ENCODE data around the gene CCNB1IP1.
"Not testable (repeated sequence)": the region's sequence is repeated elsewhere in the genome, so short reads cannot be mapped to it uniquely, and the experiment has no call there.

The CCNB1IP1 gene, protein sequence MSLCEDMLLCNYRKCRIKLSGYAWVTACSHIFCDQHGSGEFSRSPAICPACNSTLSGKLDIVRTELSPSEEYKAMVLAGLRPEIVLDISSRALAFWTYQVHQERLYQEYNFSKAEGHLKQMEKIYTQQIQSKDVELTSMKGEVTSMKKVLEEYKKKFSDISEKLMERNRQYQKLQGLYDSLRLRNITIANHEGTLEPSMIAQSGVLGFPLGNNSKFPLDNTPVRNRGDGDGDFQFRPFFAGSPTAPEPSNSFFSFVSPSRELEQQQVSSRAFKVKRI

DNA sequence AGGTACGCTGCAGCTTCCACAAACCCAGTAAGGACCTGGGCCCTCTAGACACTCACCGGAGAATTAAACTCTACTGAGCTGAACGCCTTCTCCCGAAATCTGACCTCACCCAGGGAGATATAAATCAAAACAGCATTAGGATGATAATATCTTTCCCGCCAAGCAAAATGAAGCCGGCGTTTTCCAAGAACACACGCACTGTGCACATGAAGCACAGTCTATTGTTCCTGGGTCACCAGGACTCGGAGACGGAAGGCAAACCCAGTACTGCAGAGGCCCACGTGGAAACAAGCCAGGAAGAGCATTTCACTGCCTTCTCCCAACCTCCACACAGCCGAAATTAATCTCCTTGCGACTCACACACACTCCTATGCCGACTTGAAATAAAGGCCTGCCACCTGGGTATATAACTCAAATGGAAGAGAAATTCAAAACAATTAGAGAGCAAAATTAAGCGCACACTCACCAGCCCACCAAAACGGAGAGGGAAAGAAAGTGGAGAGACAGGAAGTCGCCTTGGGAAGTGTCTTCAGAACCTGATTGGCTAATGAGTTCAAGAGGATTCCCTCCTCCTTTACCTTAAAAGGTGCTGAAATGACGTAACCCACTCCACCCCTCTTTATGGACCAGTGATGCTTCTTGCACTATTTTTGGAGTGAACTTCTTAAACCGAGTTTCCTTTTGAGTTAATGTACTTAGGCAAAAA lies at the start of gene CCNB1IP1:
TSS of gene CCNB1IP1 (minus strand) at position 492 of the 706 bp plus-strand sequence. CDS start 16,756 bp downstream, outside the sequence.
- peak; percentile 89 for DNase-seq

DNA sequence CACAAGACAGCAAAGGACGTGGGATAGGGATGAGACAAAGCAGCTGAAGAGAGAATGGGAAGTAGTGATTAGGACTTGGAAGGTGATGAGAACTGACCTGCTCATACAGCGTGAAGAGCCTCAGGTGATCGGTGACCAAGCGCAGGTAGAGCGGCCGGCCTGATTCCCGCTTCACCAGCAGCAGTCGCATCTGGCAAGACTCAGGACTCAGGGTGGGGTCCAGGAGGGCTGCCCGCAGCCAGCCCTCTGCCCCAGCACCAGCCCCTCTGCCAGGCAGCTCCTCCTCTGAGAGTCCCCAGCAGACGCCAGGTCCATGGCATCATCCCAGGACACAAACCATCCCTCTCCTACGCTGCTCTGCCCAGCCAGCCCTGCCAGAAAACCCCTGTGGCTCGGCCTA lies 49.4 kb upstream of the CCNB1IP1 start:
- DNase-seq = no peak

DNA sequence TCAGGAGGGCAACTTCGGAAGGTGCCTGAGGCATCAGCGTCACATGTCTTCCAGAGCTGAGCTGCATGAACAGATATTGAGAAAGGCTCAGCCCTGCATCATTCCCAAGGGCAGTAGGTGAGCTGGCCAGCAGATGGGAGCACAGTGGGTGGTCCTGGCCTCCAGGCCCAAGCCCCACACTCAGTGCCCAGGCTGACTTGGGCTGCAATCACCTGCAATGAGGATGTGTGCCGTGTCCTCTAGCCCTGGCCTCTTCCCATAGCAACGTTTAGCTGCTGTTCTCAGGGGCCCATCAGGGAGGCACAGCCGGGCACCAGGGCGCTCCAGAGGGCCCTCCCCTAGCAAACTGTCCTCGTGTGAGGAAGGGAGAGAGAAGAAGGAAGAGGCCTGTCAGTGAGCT lies 48.3 kb upstream of the CCNB1IP1 start:
- DNase-seq = no peak

DNA sequence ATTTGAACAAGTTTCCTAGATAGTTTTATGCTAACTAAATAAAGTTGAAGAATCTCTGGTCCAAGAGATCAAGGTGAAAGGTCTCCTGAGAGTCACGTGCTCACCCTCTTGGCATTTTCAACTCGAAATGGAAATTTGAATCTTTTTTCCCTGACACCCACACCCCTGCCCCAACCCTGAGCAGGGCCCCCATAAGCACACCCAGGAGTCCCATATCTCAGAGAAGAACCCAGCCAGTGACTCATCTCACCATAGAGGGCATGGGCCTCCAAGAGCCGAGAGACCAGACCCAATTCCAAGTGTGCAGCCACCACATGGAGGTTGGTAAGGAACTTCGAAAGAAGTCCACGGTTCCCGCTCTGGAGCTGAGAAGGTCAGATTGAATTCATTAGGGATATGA lies 47.6 kb upstream of the CCNB1IP1 start:
- DNase-seq = no peak

DNA sequence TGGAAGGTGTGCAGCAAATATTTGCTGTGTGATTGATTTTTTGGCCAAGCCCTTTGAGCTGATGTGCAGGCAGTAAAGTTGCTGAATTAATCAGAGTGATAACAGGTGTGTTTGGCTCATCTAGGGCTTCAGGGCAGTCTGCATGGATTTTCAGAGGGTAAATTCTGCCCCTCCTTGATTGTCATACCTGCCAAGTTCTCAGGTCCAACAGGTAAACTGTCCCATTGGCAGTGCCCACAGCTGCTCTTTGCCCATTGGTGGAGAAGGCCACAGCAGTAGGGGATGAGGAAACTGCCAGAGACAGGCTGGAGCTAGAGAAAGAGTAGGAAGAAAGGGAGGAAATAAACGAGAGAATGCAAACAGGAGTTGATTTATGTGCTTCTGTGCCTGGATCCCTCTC lies 46.7 kb upstream of the CCNB1IP1 start:
- no peak for DNase-seq

DNA sequence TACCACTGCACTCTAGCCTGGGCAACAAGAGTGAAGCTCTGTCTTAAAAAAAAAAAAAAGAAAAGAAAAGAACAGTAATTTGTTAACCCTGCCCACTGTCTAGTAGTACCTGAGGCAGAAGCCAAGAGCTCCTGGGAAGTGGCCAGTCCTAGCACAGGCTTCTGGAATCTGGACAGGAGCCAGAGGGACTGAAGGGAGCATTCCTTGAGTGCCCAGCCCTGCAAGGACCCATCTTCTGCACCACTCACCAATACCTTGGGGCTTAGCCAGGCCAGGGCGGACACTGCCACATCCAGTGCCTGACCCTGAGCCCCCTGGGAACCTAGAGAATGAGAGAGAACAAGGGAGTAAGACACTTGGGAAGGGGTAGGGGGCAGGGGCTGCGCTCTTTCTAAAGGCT lies 44.1 kb upstream of the CCNB1IP1 start:
- DNase-seq = no peak

DNA sequence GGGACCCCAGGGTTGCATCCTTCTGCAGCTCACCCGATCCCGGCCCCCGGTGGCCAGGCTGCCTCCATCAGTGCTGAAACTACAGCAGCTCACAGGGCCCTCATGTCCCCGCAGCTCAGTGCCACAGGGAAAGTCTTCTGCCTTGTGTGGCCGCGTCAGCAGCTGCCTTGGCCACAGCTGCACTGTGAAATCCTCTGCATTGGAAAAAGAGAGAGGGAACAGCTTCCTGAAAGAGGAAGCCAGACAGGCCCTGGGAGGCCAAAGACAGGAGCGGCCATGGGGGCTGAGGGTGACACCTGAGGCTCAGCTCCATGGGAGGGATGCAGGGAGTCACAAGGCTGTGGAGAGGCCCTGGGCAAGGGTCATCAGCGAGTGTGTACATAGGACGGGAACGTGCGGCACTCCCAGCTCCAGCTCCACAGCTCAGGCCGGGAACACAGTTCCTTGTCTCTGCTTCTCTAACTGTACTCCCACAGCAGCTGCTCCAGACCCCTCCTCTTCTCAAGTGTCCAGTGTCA lies 43.1 kb upstream of the CCNB1IP1 start:
- no peak for DNase-seq

DNA sequence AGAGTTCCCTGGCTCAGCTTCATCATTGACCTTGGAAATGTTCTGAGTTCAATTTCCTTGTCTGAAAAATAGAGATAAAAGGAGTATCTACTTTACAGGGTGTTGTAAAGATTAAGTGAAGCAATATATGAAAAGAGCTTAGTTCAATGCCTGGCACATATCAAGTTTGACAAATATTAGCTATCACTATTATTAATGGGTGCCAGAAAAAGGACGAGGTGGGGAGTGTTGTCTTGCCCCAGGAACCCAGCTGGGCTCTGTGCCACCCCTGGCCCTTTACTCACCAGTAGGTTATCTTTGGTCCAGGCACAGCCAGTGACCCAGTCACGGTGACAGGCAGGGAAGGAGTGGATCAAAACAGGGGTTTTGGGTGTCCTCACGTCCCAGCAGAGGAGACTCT lies 42.4 kb upstream of the CCNB1IP1 start:
- DNase-seq = no peak

DNA sequence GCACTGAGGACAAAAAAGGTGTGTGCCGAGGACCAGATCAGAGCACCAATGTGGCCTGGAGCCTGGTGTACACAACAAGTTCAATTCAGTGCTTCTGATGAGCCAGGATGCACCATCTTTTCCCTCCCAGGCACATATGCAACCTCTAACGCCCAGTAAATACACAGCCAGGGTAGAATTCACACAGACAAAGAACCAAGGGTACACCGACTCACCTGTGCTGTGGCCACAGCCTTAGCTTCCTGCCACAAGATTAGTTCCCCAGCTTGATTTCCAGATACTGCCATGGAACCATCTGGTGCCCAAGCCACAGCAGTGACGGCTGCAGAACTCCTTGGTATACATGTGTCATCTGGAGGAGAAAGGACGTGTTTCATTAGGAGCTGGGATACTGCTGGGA lies 39.7 kb upstream of the CCNB1IP1 start:
- DNase-seq = no peak

DNA sequence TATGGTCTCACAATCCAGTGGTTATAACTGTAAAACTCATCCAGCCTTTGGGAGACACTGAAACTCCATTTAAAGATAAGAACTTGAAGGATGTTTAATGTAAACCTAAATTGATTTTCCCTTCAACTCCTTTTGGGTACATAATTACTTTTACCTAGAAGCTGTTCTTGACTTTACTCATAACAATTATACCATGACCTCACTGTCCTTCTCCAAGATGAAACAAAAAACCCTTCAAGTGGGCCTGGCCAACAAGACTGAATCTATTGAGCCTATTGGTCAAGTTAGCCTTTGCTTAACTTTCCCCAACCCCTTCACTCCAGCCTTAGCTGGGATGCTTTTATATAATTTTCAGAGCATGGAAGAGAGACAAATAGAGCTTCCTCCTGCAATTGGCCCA lies 32.8 kb upstream of the CCNB1IP1 start:
- DNase-seq = no peak

DNA sequence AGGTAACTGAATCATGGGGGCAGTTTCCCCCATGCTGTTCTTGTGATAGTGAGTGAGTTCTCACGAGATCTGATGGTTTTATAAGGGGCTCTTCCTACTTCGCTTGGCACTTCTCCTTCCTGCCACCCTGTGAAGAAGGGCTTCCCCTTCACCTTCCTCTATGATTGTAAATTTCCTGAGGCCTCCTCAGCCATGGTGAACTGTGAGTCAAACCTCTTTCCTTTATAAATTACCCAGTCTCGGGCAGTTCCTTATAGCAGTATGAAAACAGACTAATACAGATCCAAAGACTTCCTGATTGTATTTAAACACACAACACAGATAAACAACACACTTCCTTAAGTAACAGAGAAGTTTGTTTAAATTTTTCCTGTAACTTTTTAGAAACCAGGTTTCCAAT lies 25.4 kb upstream of the CCNB1IP1 start:
- not testable (repeated sequence) for DNase-seq

DNA sequence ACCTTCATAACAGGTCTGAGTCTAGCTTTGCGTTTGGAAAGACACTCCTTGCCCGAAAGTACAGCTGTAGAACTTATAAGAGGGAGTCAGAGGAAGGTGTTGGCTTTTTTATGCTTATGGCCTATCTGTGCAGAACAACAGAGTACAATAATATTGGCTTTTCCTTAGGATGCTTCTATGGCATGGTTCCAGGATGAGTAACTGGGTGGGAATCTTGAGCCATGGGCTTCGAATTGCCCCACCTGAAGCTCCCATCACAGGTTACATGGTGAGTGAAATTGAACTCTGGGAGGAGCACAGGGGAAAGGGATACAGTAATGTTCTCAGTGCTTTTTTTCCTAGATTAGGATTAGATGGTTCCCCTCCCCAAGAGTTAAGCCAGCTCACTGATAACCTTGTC lies 23.3 kb upstream of the CCNB1IP1 start:
- DNase-seq = no peak

DNA sequence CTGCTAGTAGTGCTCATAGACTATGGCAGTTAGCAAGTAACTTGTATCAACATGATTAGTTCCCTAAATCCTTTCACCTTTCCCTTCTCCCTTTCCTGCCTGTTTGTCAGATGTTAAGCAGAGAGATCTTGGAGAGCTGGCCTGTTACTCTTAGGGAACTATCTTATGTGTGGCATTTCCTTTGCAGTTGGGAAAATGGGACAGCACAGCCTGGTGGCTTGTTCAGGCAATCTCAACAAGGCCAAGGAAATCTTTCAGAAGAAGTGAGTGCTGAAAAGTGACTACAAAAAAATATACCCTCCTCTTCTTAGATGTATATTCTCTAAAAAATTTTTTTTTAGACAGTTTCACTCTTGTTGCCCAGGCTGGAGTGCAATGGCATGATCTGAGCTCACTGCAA lies 17.8 kb upstream of the CCNB1IP1 start:
- no peak for DNase-seq

DNA sequence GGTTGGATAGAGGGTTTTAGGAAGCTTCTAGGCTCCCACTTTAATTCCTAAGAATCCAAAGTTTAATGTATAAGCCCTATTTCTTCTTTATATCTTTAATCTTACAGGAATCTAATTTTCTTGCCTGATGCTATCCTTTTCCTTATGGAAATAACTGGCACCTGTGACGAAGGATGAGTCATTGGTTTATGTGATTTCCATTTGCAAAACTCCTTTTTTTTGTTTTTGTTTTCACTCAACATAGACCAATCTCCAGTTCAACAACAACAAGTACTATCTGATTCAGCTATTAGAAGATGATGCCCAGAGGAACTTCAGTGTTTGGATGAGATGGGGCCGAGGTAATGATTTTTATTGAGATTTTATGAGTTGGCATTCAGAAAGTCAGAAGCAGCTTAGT lies 17.2 kb upstream of the CCNB1IP1 start:
- no peak for DNase-seq

DNA sequence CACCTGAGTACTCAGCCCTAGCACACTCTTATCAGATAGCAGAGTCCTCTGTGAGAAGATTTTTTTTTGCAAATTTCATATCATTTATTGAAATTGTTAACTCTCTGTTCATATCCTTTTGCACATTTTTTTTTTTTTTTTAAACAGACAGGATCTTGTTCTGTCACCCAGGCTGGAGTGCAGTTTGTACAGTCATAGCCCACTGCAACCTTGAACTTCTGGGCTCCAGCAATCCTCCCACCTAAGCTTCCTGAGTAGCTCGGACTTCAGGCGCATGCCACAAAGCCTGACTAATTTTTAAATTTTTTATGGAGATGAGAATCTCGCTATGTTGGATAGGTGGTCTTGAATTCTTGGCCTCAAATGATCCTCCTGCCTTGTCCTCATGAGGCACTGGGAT lies 14.7 kb upstream of the CCNB1IP1 start:
- DNase-seq = no peak

DNA sequence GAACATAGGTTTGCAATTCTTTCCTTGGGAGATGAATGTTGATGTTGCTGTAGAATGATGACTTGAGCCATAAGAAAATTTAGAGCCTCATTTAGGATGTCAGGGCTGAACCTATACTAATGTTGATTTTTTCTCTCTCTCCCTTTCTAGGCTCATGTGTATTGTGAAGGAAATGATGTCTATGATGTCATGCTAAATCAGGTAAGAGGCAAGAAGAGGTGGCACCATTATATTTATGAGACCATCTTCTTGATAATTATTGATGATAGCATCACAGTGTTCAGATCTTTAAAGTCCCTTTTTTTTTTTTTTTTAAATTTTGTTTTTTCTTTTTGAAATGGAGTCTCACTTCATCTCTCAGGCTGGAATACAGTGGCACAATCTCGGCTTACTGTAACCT lies 13.6 kb upstream of the CCNB1IP1 start:
- DNase-seq = no peak

DNA sequence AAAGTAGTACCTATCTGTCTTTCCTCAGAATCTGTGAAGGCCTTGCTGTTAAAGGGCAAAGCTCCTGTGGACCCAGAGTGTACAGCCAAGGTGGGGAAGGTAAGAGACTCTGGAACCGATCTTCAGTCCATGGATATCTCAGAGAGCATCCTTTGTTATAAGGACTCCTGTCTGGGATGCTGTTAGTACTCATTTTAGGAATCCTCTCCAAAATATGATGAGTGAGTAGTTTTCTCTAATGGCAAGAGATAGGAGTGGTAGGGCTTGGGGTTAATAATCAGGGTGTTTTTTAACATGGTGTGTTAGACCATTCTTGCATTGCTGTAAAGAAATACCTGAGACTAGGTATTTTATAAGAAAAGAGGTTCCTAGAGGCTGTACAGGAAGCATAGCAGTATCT lies 12.3 kb upstream of the CCNB1IP1 start:
- no peak for DNase-seq

DNA sequence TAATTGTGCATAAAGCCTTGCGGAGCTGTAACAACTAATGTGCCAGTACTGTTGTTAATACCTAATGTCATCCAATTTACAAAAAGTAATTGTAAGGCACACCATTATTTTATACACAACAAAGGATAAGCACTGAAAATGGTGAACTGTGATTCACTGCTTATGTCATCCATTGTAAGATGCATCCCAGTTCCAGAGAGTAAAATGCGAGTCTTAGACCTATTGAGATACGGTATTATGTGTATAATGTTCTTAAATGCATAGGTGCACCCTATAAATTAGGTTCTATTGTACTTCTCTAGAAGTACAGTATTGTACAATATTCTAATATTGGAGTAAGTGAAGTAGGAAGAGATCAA lies 10.8 kb upstream of the CCNB1IP1 start:
- DNase-seq = peak; percentile 65

DNA sequence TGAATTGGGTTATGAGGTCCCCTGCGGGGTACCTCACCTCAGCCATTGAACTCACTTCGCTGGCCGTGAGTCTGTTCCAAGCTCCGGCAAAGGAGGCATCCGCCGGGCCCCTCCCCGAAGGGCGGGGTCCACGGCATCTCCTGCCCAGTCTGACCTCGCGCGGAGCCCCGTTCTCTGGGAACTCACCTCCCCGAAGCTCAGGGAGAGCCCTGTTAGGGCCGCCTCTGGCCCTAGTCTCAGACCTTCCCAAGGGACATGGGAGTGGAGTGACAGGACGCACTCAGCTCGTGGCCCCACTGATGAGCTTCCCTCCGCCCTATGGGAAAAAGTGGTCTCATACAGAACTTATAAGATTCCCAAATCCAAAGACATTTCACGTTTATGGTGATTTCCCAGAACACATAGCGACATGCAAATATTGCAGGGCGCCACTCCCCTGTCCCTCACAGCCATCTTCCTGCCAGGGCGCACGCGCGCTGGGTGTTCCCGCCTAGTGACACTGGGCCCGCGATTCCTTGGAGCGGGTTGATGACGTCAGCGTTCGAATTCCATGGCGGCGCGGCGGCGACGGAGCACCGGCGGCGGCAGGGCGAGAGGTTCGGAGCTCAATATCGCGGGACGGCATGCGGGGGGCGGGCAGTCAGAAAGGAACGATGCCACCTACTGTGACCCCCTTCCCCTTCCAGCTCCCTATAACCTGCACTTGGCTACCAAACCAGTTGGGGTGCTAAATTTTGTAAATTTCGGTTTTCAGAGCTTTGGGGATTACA lies 10.2 kb upstream of the CCNB1IP1 start, which contains the start of gene PARP2:
TSS of gene PARP2 (plus strand) at position 544 of the 770 bp plus-strand sequence. CDS start at position 551, 7 bp downstream.
- DNase-seq = peak; percentile 98

DNA sequence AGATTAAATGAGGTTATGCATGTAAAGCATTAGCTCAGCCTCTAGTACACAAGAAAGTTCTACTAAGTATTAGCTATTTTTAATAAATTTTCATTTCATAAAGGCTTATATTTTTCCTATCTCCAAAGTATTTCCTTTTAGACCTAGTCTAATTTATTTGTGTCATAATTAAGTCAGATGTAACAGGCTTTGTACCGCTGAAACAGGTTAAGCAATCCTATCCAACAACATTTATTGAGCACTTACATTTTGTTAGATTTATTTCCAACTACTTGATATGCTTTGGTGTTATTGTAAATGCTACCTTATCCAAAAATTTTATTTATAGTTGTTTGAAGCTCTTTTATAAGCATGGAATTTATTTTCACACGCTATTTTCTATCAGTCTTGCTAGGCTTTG lies 8.6 kb upstream of the CCNB1IP1 start:
- peak; percentile 40 for DNase-seq

DNA sequence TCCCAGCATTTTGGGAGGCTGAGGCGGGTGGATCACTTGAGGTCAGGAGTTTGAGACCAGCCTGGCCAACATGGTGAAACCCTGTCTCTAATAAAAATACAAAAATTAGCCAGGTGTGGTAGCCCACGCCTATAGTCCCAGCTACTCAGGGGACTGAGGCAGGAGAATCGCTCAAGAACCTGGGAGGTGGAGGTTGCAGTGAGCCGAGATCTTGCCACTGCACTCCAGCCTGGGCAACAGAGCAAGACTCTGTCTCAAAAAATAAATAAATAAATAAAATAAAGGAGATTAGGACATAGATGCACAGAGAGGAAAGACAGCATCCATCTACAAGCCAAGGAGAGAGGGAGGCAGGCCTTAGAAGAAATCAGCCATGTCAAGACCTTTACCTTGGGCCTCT lies 8.0 kb upstream of the CCNB1IP1 start:
- DNase-seq = not testable (repeated sequence)

DNA sequence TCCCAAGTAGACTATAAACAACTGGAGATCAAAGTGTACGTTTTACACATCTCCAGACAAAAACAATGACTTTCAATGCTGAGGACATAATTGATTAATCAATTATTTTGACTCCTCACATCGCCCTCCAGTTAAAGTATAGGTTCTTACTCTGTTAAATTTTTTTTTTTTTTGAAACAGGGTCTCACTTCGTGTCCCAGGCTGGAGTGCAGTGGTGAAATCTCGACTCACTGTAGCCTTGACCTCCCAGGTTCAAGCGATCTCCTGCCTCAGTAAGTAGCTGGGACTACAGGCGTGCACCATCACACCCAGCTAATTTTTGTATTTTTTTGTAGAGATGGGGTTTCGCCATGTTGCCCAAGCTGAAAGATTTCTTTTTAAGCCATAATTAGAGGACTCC lies 938 bp upstream of the CCNB1IP1 start:
- no peak for DNase-seq

DNA sequence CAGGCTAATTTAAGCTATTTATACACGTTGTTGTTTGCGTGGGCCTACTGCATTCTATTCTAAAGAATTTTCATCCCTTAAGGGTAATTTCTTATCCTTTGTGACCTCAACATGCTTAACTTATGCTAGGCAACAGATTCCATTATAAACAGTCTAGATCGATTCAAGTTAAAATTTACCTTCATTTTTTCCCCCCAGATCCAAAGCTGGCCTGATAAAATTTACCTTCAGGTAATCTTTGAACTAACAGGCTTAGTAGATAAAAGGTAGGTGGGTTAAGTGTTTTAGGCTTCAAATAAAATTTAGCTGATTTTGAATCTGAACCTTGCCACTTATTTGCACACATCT lies 389 bp upstream of the CCNB1IP1 start:
- DNase-seq = no peak

DNA sequence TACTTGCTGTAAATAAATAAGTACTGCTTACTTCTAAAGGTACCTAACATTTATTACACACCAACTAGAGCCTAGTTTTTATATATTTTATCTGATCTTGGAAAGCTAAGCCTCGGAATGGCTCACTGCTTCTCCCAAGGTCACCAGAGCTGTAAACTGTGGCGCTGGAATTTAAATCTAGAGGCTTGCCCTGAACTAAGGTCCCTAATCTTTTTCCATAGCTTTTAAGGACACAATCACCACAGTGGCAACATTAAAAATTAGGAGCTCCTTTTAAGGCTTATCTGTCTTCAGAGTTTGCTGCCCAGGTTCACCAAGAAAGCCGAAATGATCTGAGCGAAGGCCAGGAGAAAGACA lies 670 bp downstream of the CCNB1IP1 start:
- peak; percentile 41 for DNase-seq

Measured in OCI-M1 (cell line).